GM21360 (cell line): ENCODE results near the gene INPP5A.

Experiments
- ATAC-seq: cut with Tn5 transposase; IDR thresholded peaks from one replicate; pipeline ENCODE4 v1.9.1; 2021; ENCODE audit warnings: mild to moderate bottlenecking, moderate library complexity; ENCODE audit not compliant: unreplicated experiment

INPP5A gene

GRCh38 chr10:132685101-132685891, 147.7 kb downstream of the INPP5A start:
- no peak for ATAC-seq

GRCh38 chr10:132685921-132686680, 148.5 kb downstream of the INPP5A start:
- ATAC-seq = no peak

GRCh38 chr10:132687181-132687892, 149.8 kb downstream of the INPP5A start:
- no peak for ATAC-seq

GRCh38 chr10:132687893-132688579, 150.4 kb downstream of the INPP5A start:
- no peak for ATAC-seq

- ATAC-seq = no peak
Observed at GRCh38 chr10:132688580-132689420, 151.2 kb downstream of the INPP5A start.

GRCh38 chr10:132689721-132690360, 152.3 kb downstream of the INPP5A start:
- ATAC-seq = no peak

- no peak for ATAC-seq
Observed at GRCh38 chr10:132690401-132690800, 152.8 kb downstream of the INPP5A start.

- ATAC-seq = no peak
Observed at GRCh38 chr10:132690821-132691610, 153.4 kb downstream of the INPP5A start.

GRCh38 chr10:132691711-132692153, 154.1 kb downstream of the INPP5A start:
- ATAC-seq = no peak

GRCh38 chr10:132692311-132692710, 154.7 kb downstream of the INPP5A start:
- ATAC-seq = no peak

- ATAC-seq = no peak
Observed at GRCh38 chr10:132693676-132694075, 156.1 kb downstream of the INPP5A start.

GRCh38 chr10:132696204-132696603, 158.6 kb downstream of the INPP5A start:
- no peak for ATAC-seq

- ATAC-seq = no peak
Observed at GRCh38 chr10:132696728-132697577, 159.4 kb downstream of the INPP5A start.

GRCh38 chr10:132697578-132698200, 160.1 kb downstream of the INPP5A start:
- ATAC-seq = no peak

- no peak for ATAC-seq
Observed at GRCh38 chr10:132698211-132698751, 160.7 kb downstream of the INPP5A start.

GRCh38 chr10:132698761-132699391, 161.3 kb downstream of the INPP5A start:
- no peak for ATAC-seq
